GM23338 (cell line): ENCODE data around the gene SLC22A16. TPM values are rescaled to one million over a fixed set of nuclear protein-coding genes. Genes with fewer than 3 reads are reported as not detected.

ENCODE experiments used
- ATAC-seq: fragments of 200-7000 bp; cut with Tn5 transposase; 3 replicates; pipeline ENCODE4 v1.9.1; 2020
- DNase-seq: peaks from one replicate; pipeline ENCODE4 v3.0.0-alpha.2; 2015; ENCODE audit warnings: low spot score
- H2AFZ ChIP-seq: fragments of 200-600 bp; sonication (generic); 2 replicates; pipeline ENCODE4 v1.8.0; 2016; ENCODE audit warnings: antibody characterized with exemption, mild to moderate bottlenecking, moderate library complexity
- H3F3A ChIP-seq: fragments of 200-600 bp; sonication (generic); replicated peaks from 2 replicates; pipeline ENCODE4 v1.8.0; 2017; ENCODE audit warnings: antibody characterized with exemption, mixed run types, low read depth
- H3K27ac ChIP-seq: fragments of 200-600 bp; sonication (generic); 2 replicates; pipeline ENCODE4 v1.6.1; 2016; ENCODE audit warnings: low read depth
- H3K27me3 ChIP-seq: fragments of 200-600 bp; sonication (generic); 2 replicates; pipeline ENCODE4 v1.8.0; 2016; ENCODE audit warnings: mild to moderate bottlenecking, mixed run types, moderate library complexity; ENCODE audit not compliant: insufficient read depth
- H3K36me3 ChIP-seq: fragments of 200-600 bp; sonication (generic); 2 replicates; pipeline ENCODE4 v1.8.0; 2016; ENCODE audit warnings: mild to moderate bottlenecking; ENCODE audit not compliant: insufficient read depth
- H3K4me1 ChIP-seq: fragments of 200-600 bp; sonication (generic); 2 replicates; pipeline ENCODE4 v1.8.0; 2016; ENCODE audit warnings: mild to moderate bottlenecking, moderate library complexity; ENCODE audit not compliant: insufficient read depth
- H3K4me2 ChIP-seq: fragments of 200-600 bp; sonication (generic); 2 replicates; pipeline ENCODE4 v1.7.1; 2017; ENCODE audit warnings: mixed run types
- H3K4me3 ChIP-seq: fragments of 200-600 bp; sonication (generic); 2 replicates; pipeline ENCODE4 v1.6.1; 2016; ENCODE audit warnings: mixed run types
- H3K79me2 ChIP-seq: fragments of 200-600 bp; sonication (generic); replicated peaks from 2 replicates; pipeline ENCODE4 v1.8.0; 2017; ENCODE audit warnings: mild to moderate bottlenecking; ENCODE audit not compliant: insufficient read depth
- H3K9me2 ChIP-seq: fragments of 200-600 bp; sonication (generic); 2 replicates; pipeline ENCODE4 v1.8.0; 2017; ENCODE audit not compliant: insufficient read depth
- H4K20me1 ChIP-seq: fragments of 200-600 bp; sonication (generic); replicated peaks from 2 replicates; pipeline ENCODE4 v1.8.0; 2017; ENCODE audit warnings: mild to moderate bottlenecking; ENCODE audit not compliant: insufficient read depth
- H3K27ac Mint-ChIP-seq: 2 replicates; pipeline ENCODE4 v1.8.0; 2020; ENCODE audit warnings: inconsistent platforms, mild to moderate bottlenecking, moderate library complexity, mixed read lengths
- H3K27me3 Mint-ChIP-seq: 3 replicates; pipeline ENCODE4 v1.8.0; 2022; ENCODE audit warnings: low read depth, mild to moderate bottlenecking, moderate library complexity, mixed read lengths, inconsistent platforms; ENCODE audit not compliant: insufficient read depth, poor library complexity
- H3K36me3 Mint-ChIP-seq: 3 replicates; pipeline ENCODE4 v1.8.0; 2021; ENCODE audit warnings: low read depth, mild to moderate bottlenecking, inconsistent platforms, moderate library complexity, mixed read lengths
- H3K4me1 Mint-ChIP-seq: 3 replicates; pipeline ENCODE4 v1.8.0; 2020; ENCODE audit warnings: mild to moderate bottlenecking, inconsistent platforms, mixed read lengths
- H3K4me3 Mint-ChIP-seq: 3 replicates; pipeline ENCODE4 v1.8.0; 2021; ENCODE audit warnings: moderate library complexity, mild to moderate bottlenecking, inconsistent platforms, mixed read lengths
- H3K9me3 Mint-ChIP-seq: 3 replicates; pipeline ENCODE4 v1.8.0; 2020; ENCODE audit warnings: moderate library complexity, mild to moderate bottlenecking, inconsistent platforms, mixed read lengths
- CTCF ChIP-seq, 2 experiments: fragments of 200-600 bp in 1 of 2; sonication (generic) in 1 of 2; conservative IDR thresholded peaks; 2 replicates each; pipeline versions ENCODE4 v1.5.1 to v1.6.1; 2016 to 2017; ENCODE audit warnings: antibody characterized with exemption in 2 of 2, low read depth in 2 of 2, mild to moderate bottlenecking in 2 of 2, moderate library complexity in 1 of 2
- EZH2 ChIP-seq: fragments of 200-600 bp; sonication (generic); IDR thresholded peaks from one replicate; pipeline ENCODE4 v1.8.0; 2017; ENCODE audit warnings: antibody characterized with exemption, mild to moderate bottlenecking, low read depth; ENCODE audit not compliant: unreplicated experiment
- JUNB ChIP-seq: IDR thresholded peaks from one replicate; pipeline ENCODE4 v1.6.1; 2016; ENCODE audit warnings: antibody characterized with exemption; ENCODE audit not compliant: unreplicated experiment
- NANOG ChIP-seq: IDR thresholded peaks from 2 replicates; pipeline ENCODE4 v1.6.1; 2016; ENCODE audit warnings: antibody characterized with exemption, borderline replicate concordance
- POLR2AphosphoS5 ChIP-seq: IDR thresholded peaks from 2 replicates; pipeline ENCODE4 v1.6.1; 2016; ENCODE audit warnings: antibody characterized with exemption, low read depth
- ZNF331 ChIP-seq: fragments of 250-450 bp; sonication (Bioruptor Pico); IDR thresholded peaks from 2 replicates; pipeline ENCODE4 v1.5.0; 2020; ENCODE audit warnings: low read depth, mild to moderate bottlenecking, moderate library complexity
- polyA plus RNA-seq: library from polyadenylated mRNA; unstranded; fragments of >200 nt; fragmentation: Nextera tagmentation; extraction: Ambion mirVana; gene quantifications from 2 replicates; pipeline ENCODE4 v1.2.1, GENCODE V29; 2016
- total RNA-seq: library from RNA; depleted of rRNA; stranded (reverse); fragments of >200 nt; shearing (Covaris generic); gene quantifications from 2 replicates; pipeline ENCODE4 v1.2.3, GENCODE V29; 2014
- TF ChIP-seq, protein P1 (sequence below): IDR thresholded peaks from 2 replicates; pipeline ENCODE4 v1.6.1; 2016; ENCODE audit warnings: antibody characterized with exemption
- TF ChIP-seq, protein P2 (sequence below): IDR thresholded peaks from one replicate; pipeline ENCODE4 v1.6.1; 2018; ENCODE audit warnings: antibody characterized with exemption; ENCODE audit not compliant: unreplicated experiment

Gene SLC22A16
- total and polyA plus RNA-seq, 2 experiments from 2014 or later: 0.37 to 0.42 TPM

- no peaks in the 10 kb centered on the region for H4K20me1 ChIP-seq
- no peaks in the 10 kb centered on the region for H3K79me2 ChIP-seq
- TF ChIP-seq ZNF331 (CRISPR knock-in tag) (no peak), NANOG (no peak), POLR2AphosphoS5 (no peak), JUNB (no peak), CTCF (conservative IDR thresholded peaks at IDR 0.05; ENCODE audit: low read depth in 2 of 2) (no peak), EZH2 (no peak)
- TF ChIP-seq, protein P1, sequence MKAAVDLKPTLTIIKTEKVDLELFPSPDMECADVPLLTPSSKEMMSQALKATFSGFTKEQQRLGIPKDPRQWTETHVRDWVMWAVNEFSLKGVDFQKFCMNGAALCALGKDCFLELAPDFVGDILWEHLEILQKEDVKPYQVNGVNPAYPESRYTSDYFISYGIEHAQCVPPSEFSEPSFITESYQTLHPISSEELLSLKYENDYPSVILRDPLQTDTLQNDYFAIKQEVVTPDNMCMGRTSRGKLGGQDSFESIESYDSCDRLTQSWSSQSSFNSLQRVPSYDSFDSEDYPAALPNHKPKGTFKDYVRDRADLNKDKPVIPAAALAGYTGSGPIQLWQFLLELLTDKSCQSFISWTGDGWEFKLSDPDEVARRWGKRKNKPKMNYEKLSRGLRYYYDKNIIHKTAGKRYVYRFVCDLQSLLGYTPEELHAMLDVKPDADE: no peak
- TF ChIP-seq, protein P2, sequence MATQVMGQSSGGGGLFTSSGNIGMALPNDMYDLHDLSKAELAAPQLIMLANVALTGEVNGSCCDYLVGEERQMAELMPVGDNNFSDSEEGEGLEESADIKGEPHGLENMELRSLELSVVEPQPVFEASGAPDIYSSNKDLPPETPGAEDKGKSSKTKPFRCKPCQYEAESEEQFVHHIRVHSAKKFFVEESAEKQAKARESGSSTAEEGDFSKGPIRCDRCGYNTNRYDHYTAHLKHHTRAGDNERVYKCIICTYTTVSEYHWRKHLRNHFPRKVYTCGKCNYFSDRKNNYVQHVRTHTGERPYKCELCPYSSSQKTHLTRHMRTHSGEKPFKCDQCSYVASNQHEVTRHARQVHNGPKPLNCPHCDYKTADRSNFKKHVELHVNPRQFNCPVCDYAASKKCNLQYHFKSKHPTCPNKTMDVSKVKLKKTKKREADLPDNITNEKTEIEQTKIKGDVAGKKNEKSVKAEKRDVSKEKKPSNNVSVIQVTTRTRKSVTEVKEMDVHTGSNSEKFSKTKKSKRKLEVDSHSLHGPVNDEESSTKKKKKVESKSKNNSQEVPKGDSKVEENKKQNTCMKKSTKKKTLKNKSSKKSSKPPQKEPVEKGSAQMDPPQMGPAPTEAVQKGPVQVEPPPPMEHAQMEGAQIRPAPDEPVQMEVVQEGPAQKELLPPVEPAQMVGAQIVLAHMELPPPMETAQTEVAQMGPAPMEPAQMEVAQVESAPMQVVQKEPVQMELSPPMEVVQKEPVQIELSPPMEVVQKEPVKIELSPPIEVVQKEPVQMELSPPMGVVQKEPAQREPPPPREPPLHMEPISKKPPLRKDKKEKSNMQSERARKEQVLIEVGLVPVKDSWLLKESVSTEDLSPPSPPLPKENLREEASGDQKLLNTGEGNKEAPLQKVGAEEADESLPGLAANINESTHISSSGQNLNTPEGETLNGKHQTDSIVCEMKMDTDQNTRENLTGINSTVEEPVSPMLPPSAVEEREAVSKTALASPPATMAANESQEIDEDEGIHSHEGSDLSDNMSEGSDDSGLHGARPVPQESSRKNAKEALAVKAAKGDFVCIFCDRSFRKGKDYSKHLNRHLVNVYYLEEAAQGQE: no peak
- Mint-ChIP-seq H3K27me3 (peaks cover 1% of the 10 kb centered on the region), H3K9me3 (peaks cover 11% of the 10 kb centered on the region), H3K4me1 (no peaks in the 10 kb centered on the region), H3K27ac (no peak overlapping the region), H3K4me3 (no peak overlapping the region), H3K36me3 (no peaks in the 10 kb centered on the region; the same call in 2 of the 3 replicates)
- H3K36me3 ChIP-seq: no peaks in the 10 kb centered on the region
- no peak overlapping the region for H3K4me2 ChIP-seq
- no peaks in the 10 kb centered on the region for H3K4me1 ChIP-seq
- H3K4me3 ChIP-seq: no peak overlapping the region
- no peaks in the 10 kb centered on the region for H3F3A ChIP-seq
- 0 out of 2 replicates have a peak, but pooled peaks cover 4% of the 10 kb centered on the region for H3K9me2 ChIP-seq
- no peaks in the 10 kb centered on the region for H3K27me3 ChIP-seq
- H3K27ac ChIP-seq: no peak overlapping the region
- no peak overlapping the region for H2AFZ ChIP-seq
- ATAC-seq: no peak
- DNase-seq: no peak
Observed at GRCh38 chr6:110467566-110468140, 8.8 kb downstream of the SLC22A16 start.
